Right lobe of liver (tissue), 6 donors: ENCODE measurements around the gene NECAP2. TPM values are rescaled to one million over a fixed set of nuclear protein-coding genes. Genes with fewer than 3 reads are reported as not detected.

Source experiments
- ATAC-seq, 4 donors: fragments of 200-7000 bp; cut with Tn5 transposase; one replicate each; pipeline ENCODE4 v1.9.1; 2020; ENCODE audit warnings: mild to moderate bottlenecking in 4 of 4, moderate library complexity in 4 of 4
- DNase-seq, 3 donors: peaks; one replicate each; pipeline ENCODE4 v3.0.0-alpha.2; 2020
- H3K27ac ChIP-seq, 3 donors: fragments of 200-600 bp; one replicate each; pipeline ENCODE4 v1.8.0; 2022
- H3K27me3 ChIP-seq, 2 donors: fragments of 200-600 bp; one replicate each; pipeline ENCODE4 v1.8.0; 2022
- H3K36me3 ChIP-seq, 4 donors: fragments of 200-600 bp; sonication (generic) in 1 of 4; one replicate each; pipeline versions ENCODE4 v1.5.1 to v1.8.0; 2017 to 2022; ENCODE audit warnings: control low read depth in 1 of 4
- H3K4me1 ChIP-seq, 4 donors: fragments of 200-600 bp; sonication (generic) in 1 of 4; one replicate each; pipeline versions ENCODE4 v1.5.1 to v1.8.0; 2017 to 2022; ENCODE audit warnings: control low read depth in 1 of 4
- H3K4me3 ChIP-seq, 3 donors: fragments of 200-600 bp; one replicate each; pipeline ENCODE4 v1.8.0; 2022
- H3K9me3 ChIP-seq, 4 donors: fragments of 200-600 bp; sonication (generic) in 1 of 4; one replicate each; pipeline versions ENCODE4 v1.5.1 to v1.8.0; 2017 to 2022; ENCODE audit warnings: control low read depth in 1 of 4
- POLR2A ChIP-seq: fragments of 450-650 bp; IDR thresholded peaks from one replicate; pipeline ENCODE4 v1.6.1; 2017; ENCODE audit warnings: antibody characterized with exemption, mild to moderate bottlenecking
- WGBS: methylation state at CpG from one replicate; pipeline ENCODE4 v1.1.6; 2018; ENCODE audit warnings: low coverage, low lambda C conversion rate; ENCODE audit not compliant: insufficient coverage; ENCODE audit errors: missing lambda C conversion rate; 5-methylcytosine and 5-hydroxymethylcytosine counted together
- intact Hi-C, 2 donors: fragments of 100-400 bp; cut with DNase I; formaldehyde crosslinking; loops; one replicate each; pipeline versions ENCODE4 v1.11.2 to v1.14.1; 2022
- total RNA-seq, 6 experiments: library from RNA; depleted of rRNA in 2 of 6; stranded (reverse); fragments of >200 nt in 2 of 6; fragmentation: NEBNext Ultra II Directional in 3 of 6; extraction: Animal tissue kit (Norgen Biotek cat#: 25700) in 3 of 6; gene quantifications; one replicate each; pipeline versions ENCODE4 v1.1.0 to v1.2.4, GENCODE V29; 2016 to 2023
- TF ChIP-seq, protein P1 (sequence below), 4 donors: fragments of 200-600 bp in 3 of 4; fragments of 450-650 bp in 1 of 4; IDR thresholded peaks; one replicate each; pipeline versions ENCODE4 v1.5.1 to v1.8.0; 2016 to 2022; ENCODE audit warnings: antibody characterized with exemption in 4 of 4, mild to moderate bottlenecking in 2 of 4
- donor health status: DM: no; HTN: yes; CAD: no.
- donor health status: DM: no; HTN: no; CAD: no.
- donor health status: DM: no; HTN: no; CAD: no.
- donor health status: DM: no; HTN: yes; CAD: no.
- donor health status: DM: no; HTN: yes; CAD: no.

The NECAP2 gene
- total RNA-seq, 6 experiments from 2014 or later: 13.9 to 28.3 (median 24.2) TPM

GRCh38 chr1:16447641-16448040, 7.1 kb downstream of the NECAP2 start:
- H3K27ac ChIP-seq: no peak overlapping the region
- H3K36me3 ChIP-seq: peaks cover 0 to 62% (median 21%) of the 10 kb centered on the region in 4 donors
- intact Hi-C loops: no loop called here
- WGBS: 88% methylated on average over 8 of the region's 9 CpGs
- DNase-seq: no peak
- no peaks in the 10 kb centered on the region for H3K9me3 ChIP-seq
- no peak for ATAC-seq
- TF ChIP-seq POLR2A: no peak
- TF ChIP-seq, protein P1, sequence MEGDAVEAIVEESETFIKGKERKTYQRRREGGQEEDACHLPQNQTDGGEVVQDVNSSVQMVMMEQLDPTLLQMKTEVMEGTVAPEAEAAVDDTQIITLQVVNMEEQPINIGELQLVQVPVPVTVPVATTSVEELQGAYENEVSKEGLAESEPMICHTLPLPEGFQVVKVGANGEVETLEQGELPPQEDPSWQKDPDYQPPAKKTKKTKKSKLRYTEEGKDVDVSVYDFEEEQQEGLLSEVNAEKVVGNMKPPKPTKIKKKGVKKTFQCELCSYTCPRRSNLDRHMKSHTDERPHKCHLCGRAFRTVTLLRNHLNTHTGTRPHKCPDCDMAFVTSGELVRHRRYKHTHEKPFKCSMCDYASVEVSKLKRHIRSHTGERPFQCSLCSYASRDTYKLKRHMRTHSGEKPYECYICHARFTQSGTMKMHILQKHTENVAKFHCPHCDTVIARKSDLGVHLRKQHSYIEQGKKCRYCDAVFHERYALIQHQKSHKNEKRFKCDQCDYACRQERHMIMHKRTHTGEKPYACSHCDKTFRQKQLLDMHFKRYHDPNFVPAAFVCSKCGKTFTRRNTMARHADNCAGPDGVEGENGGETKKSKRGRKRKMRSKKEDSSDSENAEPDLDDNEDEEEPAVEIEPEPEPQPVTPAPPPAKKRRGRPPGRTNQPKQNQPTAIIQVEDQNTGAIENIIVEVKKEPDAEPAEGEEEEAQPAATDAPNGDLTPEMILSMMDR (IDR thresholded peaks at IDR 0.05): no peak
- no peaks in the 10 kb centered on the region for H3K4me1 ChIP-seq
- H3K27me3 ChIP-seq: no peaks in the 10 kb centered on the region
- H3K4me3 ChIP-seq: no peak overlapping the region

- no peak for DNase-seq
- H3K27ac ChIP-seq: no peak overlapping the region
- ATAC-seq: no peak
- no peak for TF ChIP-seq POLR2A
- TF ChIP-seq, protein P1 (IDR thresholded peaks at IDR 0.05): no peak
- H3K4me1 ChIP-seq: no peaks in the 10 kb centered on the region
- intact Hi-C loops: no loop called here
- WGBS: 100% methylated on average over 4 of the region's 4 CpGs
- no peak overlapping the region for H3K4me3 ChIP-seq
- no peaks in the 10 kb centered on the region for H3K9me3 ChIP-seq
- peaks cover 0 to 69% (median 28%) of the 10 kb centered on the region in 4 donors for H3K36me3 ChIP-seq
- H3K27me3 ChIP-seq: no peaks in the 10 kb centered on the region
Observed at GRCh38 chr1:16449065-16449464, 8.5 kb downstream of the NECAP2 start.

DNA sequence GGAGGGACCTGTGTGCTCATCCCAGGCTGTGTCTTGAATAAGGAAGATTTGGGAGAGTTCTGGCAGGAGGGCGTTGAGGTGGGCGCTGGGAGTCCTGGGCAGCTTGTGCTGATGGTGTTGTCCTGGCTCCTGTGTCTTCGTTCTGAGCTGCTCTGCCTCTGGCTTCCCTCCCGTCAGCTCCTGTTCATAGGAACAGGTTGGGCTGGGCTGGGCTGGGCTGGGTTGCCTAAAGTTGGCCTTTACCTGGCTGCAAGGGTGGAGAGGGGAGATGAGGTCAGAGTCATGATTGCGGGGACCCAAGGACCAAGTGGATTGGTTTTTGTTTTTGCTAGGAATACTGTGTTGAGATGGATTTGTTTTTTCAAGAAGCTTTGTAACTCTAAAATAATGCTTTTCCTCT, 9.1 kb downstream of the NECAP2 start:
- no peak for TF ChIP-seq POLR2A
- TF ChIP-seq, protein P1 (IDR thresholded peaks at IDR 0.05): no peak
- intact Hi-C loops: no loop called here
- no peak for DNase-seq
- Histone ChIP-seq H3K27me3 (no peaks in the 10 kb centered on the region), H3K4me3 (no peak overlapping the region), H3K4me1 (no peaks in the 10 kb centered on the region), H3K9me3 (no peaks in the 10 kb centered on the region), H3K36me3 (peaks cover 0 to 68% (median 27%) of the 10 kb centered on the region in 4 donors), H3K27ac (no peak overlapping the region)
- 100% methylated on average over 3 of the region's 5 CpGs for WGBS
- ATAC-seq: no peak

DNA sequence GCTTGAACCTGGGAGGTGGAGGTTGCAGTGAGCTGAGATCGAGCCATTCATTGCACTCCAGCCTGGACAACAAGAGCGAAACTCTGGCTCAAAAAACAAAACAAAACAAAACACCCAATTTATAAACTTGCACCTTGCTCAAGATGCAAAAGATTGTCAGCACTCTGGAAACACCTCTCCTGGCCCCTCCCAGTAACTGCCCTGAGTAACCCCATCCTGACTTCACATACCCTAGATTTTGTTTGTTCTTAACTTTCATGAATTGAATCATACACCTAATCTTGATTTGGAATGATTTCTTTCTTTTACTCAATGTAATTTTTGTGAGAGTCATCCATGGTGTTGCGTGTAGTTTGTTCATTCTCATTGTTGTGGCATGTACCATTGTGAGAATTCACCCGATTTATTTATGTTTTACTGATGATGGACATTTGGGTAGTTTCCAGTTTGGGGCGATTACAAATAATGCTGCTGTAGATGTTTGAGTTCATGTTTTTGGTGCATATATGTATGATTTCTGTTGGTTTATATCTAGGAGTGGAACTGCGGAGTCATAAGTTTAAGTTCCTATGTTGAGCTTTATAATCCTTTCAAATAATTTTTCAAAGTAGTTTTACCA, 10.4 kb downstream of the NECAP2 start:
- no peak for TF ChIP-seq POLR2A
- TF ChIP-seq, protein P1 (IDR thresholded peaks at IDR 0.05): no peak
- H3K27me3 ChIP-seq: no peaks in the 10 kb centered on the region
- intact Hi-C loops: no loop called here
- H3K4me1 ChIP-seq: no peaks in the 10 kb centered on the region
- DNase-seq (no peak), ATAC-seq (no peak)
- H3K4me3 ChIP-seq: no peak overlapping the region
- H3K36me3 ChIP-seq: peaks cover 0 to 78% (median 30%) of the 10 kb centered on the region in 4 donors
- H3K9me3 ChIP-seq: no peaks in the 10 kb centered on the region
- no peak overlapping the region for H3K27ac ChIP-seq
- WGBS: 75% methylated on average over 4 of the region's 6 CpGs
